Neutrophil (primary cell): ENCODE data around the gene FRMD5.

Experiments
- H3K27ac ChIP-seq: fragments of 200-600 bp; sonication (generic); 2 replicates; pipeline ENCODE4 v1.5.1; 2016; ENCODE audit warnings: mild to moderate bottlenecking, moderate library complexity
- H3K27me3 ChIP-seq: fragments of 200-600 bp; sonication (generic); 2 replicates; pipeline ENCODE4 v1.6.0; 2016; ENCODE audit warnings: mild to moderate bottlenecking
- H3K36me3 ChIP-seq: fragments of 200-600 bp; sonication (generic); 2 replicates; pipeline ENCODE4 v1.5.1; 2017
- H3K4me1 ChIP-seq, 2 experiments: fragments of 200-600 bp in 1 of 2; sonication (generic) in 1 of 2; 1 replicate in 1 of 2; 2 replicates in 1 of 2; pipeline versions ENCODE4 v1.5.1 to v1.6.1; 2013 to 2016; ENCODE audit warnings: low read depth in 1 of 2, low read length in 1 of 2, mild to moderate bottlenecking in 1 of 2, moderate library complexity in 1 of 2; ENCODE audit not compliant: control insufficient read depth in 1 of 2, insufficient read depth in 1 of 2
- H3K4me3 ChIP-seq, 2 experiments: fragments of 200-600 bp in 1 of 2; sonication (generic) in 1 of 2; 1 replicate in 1 of 2; 2 replicates in 1 of 2; pipeline ENCODE4 v1.5.1; 2013 to 2016; ENCODE audit warnings: low read depth in 1 of 2, low read length in 1 of 2, mild to moderate bottlenecking in 1 of 2, moderate library complexity in 1 of 2
- H3K9me3 ChIP-seq: fragments of 200-600 bp; sonication (generic); 2 replicates; pipeline ENCODE4 v1.5.1; 2016
- CTCF ChIP-seq: fragments of 200-600 bp; sonication (generic); IDR thresholded peaks from 2 replicates; pipeline ENCODE4 v1.5.1; 2016; ENCODE audit warnings: antibody characterized with exemption

Gene FRMD5

GRCh38 chr15:43928152-43928551 lies 266.9 kb downstream of the FRMD5 start:
- peaks cover 38% of the 10 kb centered on the region for H3K27me3 ChIP-seq
- H3K9me3 ChIP-seq, result no peaks in the 10 kb centered on the region
- H3K36me3 ChIP-seq, result no peaks in the 10 kb centered on the region
- H3K4me3 ChIP-seq, result no peak overlapping the region
- no peak for TF ChIP-seq CTCF
- no peak overlapping the region for H3K27ac ChIP-seq
- no peaks in the 10 kb centered on the region for H3K4me1 ChIP-seq

GRCh38 chr15:43927203-43927602 lies 267.9 kb downstream of the FRMD5 start:
- Histone ChIP-seq H3K27ac (no peak overlapping the region), H3K4me3 (no peak overlapping the region), H3K9me3 (no peaks in the 10 kb centered on the region), H3K27me3 (peaks cover 29% of the 10 kb centered on the region), H3K4me1 (no peaks in the 10 kb centered on the region), H3K36me3 (no peaks in the 10 kb centered on the region)
- no peak for TF ChIP-seq CTCF

- Histone ChIP-seq H3K4me3 (no peak overlapping the region), H3K9me3 (no peaks in the 10 kb centered on the region), H3K27ac (no peak overlapping the region), H3K4me1 (no peaks in the 10 kb centered on the region), H3K36me3 (no peaks in the 10 kb centered on the region), H3K27me3 (peaks cover 6% of the 10 kb centered on the region)
- no peak for TF ChIP-seq CTCF
Measured at GRCh38 chr15:43923553-43923952, 271.5 kb downstream of the FRMD5 start.

GRCh38 chr15:43922021-43922420 lies 273.1 kb downstream of the FRMD5 start:
- Histone ChIP-seq H3K36me3 (no peaks in the 10 kb centered on the region), H3K9me3 (no peaks in the 10 kb centered on the region), H3K27me3 (peaks cover 4% of the 10 kb centered on the region), H3K27ac (no peak overlapping the region), H3K4me1 (no peaks in the 10 kb centered on the region), H3K4me3 (no peak overlapping the region)
- TF ChIP-seq CTCF, result no peak

- Histone ChIP-seq H3K4me1 (no peaks in the 10 kb centered on the region), H3K9me3 (no peaks in the 10 kb centered on the region), H3K27ac (no peak overlapping the region), H3K27me3 (peaks cover 4% of the 10 kb centered on the region), H3K36me3 (no peaks in the 10 kb centered on the region), H3K4me3 (no peak overlapping the region)
- TF ChIP-seq CTCF, result no peak
Measured at GRCh38 chr15:43920815-43921214, 274.3 kb downstream of the FRMD5 start.

GRCh38 chr15:43920254-43920600 lies 274.8 kb downstream of the FRMD5 start:
- Histone ChIP-seq H3K27ac (no peak overlapping the region), H3K9me3 (no peaks in the 10 kb centered on the region), H3K36me3 (no peaks in the 10 kb centered on the region), H3K4me1 (no peaks in the 10 kb centered on the region), H3K27me3 (peaks cover 4% of the 10 kb centered on the region), H3K4me3 (no peak overlapping the region)
- TF ChIP-seq CTCF, result no peak
